ENCODE results near the gene FBN2. TPM values are rescaled to one million over a fixed set of nuclear protein-coding genes. Genes with fewer than 3 reads are reported as not detected.
A peak's percentile ranks its signal among the peaks of the same experiment; 100 is the strongest.
"Not testable (repeated sequence)": the region's sequence is repeated elsewhere in the genome, so short reads cannot be mapped to it uniquely, and the experiment has no call there.

The FBN2 gene
- total RNA-seq, 2 donors from 2014 or later: 1.9 to 2.0 TPM

DNA sequence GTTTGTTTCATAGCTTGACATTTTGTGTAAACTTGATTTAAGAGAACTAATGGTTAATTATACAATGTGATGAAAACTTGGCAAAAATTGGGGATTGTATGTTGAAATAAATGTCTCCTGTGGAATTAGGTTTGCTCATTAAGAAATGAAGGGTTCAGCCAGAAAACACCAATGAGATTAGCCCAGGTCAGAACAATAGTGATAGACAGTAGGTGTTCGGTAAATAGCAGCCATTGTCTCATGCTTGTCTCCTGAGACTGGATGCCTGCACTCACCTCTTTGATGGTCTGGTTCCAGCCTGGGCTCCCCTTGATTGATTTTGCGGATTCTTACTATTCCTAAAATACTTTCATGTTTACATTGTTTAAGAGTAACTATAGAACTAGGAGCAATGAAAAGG is 135.5 kb downstream of the FBN2 start:
- intact Hi-C loops (cut with DNase I, micrococcal nuclease): no loop called here
- ATAC-seq (no peak), DNase-seq (no peak)

DNA sequence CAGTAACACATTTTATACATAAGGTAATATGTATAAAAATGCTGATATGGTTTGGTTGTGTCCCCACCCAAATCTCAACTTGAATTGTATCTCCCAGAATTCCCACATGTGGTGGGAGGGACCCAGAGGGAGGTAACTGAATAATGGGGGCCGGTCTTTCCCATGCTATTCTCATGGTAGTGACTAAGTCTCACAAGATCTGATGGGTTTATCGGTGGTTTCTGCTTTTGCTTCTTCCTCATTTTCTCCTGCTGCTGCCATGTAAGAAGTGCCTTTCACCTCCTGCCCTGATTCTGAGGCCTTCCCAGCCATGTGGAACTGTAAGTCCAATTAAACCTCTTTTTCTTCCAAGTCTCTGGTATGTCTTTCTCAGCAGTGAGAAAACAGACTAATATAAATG is 137.3 kb downstream of the FBN2 start:
- intact Hi-C loops (cut with DNase I, micrococcal nuclease); ATAC-seq; DNase-seq: not testable (repeated sequence)

DNA sequence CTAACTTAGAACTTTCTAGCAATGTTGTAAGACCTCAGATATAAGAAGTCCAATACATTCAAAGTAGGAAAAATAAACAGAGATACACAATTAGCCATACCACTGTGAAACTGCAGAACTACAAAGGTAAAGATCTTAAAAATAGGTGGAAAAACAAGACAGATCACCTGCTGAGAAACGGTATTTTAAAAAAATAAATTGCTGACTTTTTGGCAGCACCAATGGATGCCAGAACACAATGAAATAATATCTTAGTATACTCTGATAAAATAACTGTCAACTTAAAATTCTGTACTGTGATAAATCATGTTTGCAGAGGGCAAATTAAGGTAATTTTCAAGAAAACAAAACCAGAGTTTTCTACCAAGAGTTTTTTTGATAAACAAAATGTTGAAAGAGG is 138.9 kb downstream of the FBN2 start:
- no peak for DNase-seq
- intact Hi-C loops (cut with DNase I, micrococcal nuclease): no loop called here
- ATAC-seq: no peak

DNA sequence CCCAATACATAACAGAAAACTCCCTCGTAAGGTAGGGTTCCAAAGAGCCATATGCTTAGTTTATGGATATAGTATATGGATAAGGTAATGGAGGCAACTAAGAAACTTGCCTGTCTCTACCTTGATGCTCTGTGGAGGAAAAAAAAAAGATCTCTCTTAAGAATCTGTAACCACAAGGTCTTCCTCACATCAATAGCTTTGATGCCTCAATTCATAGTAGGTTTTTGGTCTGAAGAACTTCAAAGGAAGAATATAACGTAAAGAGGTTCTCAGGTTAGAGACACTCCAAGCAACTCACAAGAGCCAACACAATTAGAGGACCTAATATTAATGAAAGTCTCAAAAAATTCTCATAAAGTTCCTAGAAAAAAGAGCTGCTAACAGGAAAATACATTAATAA is 140.2 kb downstream of the FBN2 start:
- DNase-seq: no peak
- intact Hi-C loops (cut with DNase I, micrococcal nuclease): no loop called here
- ATAC-seq: no peak

DNA sequence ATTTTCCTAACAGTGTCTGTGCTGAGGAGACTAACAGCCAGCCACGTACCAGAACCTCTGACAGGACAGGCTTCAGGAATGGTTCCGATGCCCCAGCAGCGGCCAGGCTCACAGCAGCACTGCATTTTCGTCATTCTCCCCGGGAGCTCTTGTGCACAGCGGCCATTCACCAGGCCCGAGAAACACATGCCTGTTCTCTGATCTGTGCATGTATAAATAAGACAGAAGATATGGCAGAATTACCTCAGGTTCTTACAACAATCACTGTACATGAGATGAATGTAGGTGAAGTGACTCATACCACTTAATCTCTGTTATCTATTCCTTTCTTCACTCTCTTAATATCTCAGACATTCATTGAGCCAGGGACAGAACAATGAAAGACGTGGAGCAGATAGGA is 143.0 kb downstream of the FBN2 start:
- DNase-seq (no peak), ATAC-seq (no peak)
- intact Hi-C loops (cut with DNase I, micrococcal nuclease): no loop called here

DNA sequence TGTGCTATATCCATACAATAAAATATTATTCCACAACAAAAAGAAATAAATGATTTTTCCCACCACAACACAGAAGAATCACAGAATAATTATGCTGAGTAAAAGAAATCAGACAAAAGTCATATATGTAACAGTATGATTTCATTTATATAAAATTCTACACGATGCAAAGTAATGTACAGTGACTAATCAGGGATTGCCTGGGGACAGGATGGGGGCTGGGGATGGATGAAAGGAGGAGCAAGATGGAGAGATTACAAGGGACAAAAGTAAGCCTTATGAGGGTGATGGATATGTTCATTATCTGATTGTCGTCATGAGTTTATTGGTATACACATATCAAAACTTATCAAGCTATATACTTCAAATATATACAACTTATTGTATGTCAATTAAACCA is 154.0 kb downstream of the FBN2 start:
- DNase-seq (no peak), ATAC-seq (no peak)
- intact Hi-C loops (cut with DNase I, micrococcal nuclease): no loop called here

DNA sequence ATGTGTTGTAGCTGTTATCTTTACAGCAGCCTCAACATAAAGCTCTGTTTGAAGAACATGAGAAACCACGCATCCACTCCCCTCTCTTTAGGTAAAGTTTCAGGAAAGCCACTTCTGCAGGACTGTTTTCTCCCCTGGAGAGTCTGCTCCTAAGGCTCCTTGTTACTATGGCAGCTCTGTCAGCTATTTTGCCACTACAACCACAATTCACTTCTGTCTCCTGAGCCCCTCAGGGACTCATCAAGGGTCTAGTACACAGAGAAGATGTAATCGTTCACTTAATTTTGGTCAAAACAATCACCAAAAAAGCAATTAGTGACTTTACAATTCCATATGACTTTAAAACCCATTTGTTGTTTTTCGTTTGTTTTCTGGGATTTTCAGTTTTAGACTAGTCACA is 157.7 kb downstream of the FBN2 start:
- intact Hi-C loops (cut with DNase I, micrococcal nuclease): no loop called here
- ATAC-seq: no peak
- no peak for DNase-seq

DNA sequence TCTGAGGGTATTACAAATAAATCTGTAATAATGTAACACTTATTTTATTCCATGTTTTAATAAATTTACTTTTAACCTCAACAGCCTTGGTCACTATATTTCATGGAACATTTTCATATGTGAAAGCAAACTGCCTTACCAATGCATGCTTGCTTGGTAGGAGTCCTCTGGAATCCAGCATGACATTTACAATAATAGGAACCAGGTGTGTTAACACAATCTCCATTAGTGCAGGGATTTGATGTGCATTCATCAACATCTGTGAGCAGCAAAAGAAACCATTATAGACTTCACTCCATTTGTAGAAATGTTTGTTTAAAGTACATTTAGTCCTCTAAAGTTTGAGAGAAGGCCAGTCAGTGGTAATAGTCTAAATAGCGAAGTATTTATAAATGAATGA is 159.4 kb downstream of the FBN2 start:
- intact Hi-C loops (cut with DNase I, micrococcal nuclease): no loop called here
- ATAC-seq: no peak
- no peak for DNase-seq

DNA sequence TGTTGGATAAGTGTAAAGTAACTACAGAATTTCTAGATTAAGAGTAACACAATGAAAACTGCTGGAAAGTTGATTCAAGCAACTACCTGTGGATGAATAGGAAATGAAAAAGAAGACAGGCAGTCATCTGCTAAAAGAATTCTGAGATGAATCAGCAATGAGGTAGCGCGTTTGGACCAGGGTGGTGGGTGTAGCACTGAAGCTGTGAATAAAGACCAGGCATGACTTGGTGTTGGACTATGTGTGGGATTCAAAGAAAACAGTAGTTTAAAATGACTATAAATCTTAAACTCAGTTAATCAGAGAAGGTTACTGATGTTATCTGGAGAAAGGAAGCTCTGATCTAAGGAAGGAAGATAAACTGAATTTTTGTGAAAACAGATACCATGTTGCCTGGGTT is 159.8 kb downstream of the FBN2 start:
- DNase-seq: no peak
- intact Hi-C loops (cut with DNase I, micrococcal nuclease): no loop called here
- ATAC-seq: no peak

DNA sequence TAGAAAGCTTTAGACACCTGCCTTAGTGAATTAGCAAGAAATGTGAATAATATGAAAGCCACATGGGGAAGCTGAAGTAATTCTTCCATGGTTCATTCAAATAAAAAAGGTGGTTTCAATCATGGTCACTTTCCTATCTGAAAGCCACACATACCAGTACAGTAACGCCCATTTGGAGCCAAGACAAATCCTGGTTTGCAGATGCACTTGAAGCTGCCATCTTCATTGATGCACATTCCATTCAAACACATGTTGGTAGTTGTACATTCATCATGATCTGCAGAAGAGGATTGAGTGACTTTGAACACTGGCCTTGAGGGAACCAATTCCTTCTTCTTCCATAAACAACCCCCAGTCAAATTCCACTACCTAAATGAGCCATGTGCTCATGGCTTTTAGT is 161.5 kb downstream of the FBN2 start:
- no peak for DNase-seq
- intact Hi-C loops (cut with DNase I, micrococcal nuclease): no loop called here

DNA sequence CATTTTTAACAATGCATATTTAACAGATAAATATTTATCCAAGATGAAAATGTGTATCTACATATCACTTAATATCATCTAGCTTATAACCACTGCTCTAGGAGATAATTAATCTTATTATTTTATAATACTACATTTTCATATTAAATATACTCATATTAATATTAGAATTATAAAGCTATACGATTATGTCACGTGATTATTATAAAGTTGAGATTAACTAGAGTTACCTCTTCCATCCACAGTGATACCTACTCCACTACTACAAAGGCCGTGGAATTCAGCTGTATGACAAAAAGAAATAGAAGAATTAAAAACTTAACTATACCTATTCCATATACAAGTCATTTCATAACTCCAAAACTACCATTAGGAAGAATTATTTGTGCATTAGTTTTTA is 171.9 kb downstream of the FBN2 start:
- ATAC-seq (no peak), DNase-seq (no peak)
- intact Hi-C loops (cut with DNase I, micrococcal nuclease): no loop called here

More for the DNA sequence above, 161.5 kb downstream of the FBN2 start:
- no peak for ATAC-seq

DNA sequence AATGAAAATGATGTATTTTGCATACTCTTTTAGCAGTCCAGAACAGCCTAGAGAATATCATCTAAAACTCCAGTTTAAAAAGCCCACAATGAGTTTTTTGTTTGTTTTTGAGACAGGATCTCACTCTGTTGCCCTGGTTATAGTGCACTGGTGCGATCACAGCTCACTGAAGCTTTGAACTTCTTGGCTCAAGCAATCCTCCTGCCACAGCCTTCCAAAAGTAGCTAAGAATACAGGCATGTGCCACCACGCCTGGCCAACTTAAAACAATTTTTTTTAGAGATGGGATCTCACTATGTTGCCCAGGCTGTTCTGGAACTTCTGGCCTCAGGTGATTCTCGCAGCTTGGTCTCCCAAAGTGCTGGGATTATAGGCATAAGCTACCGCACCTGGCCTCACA is 175.7 kb downstream of the FBN2 start:
- ATAC-seq: no peak
- intact Hi-C loops (cut with DNase I, micrococcal nuclease): no loop called here
- DNase-seq: no peak

DNA sequence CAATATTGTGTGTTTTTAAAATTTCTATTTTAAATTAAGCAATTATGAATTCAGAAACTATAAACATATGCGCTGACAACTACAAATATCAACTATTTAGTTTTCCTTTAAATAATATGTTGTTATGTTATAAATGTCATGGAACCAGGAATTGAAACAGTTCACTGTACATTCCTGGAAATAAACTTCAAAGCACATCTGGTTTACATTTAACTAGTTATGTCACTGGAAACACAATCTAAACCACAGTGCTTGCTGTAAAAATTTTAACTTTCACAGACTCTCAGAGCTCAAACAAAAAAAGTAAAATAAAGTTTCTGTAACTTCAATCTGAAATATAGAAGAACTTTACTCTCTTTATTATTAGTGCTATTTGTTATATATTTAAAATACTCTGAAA is 179.2 kb downstream of the FBN2 start:
- DNase-seq: no peak
- ATAC-seq: no peak
- intact Hi-C loops (cut with DNase I, micrococcal nuclease): no loop called here

DNA sequence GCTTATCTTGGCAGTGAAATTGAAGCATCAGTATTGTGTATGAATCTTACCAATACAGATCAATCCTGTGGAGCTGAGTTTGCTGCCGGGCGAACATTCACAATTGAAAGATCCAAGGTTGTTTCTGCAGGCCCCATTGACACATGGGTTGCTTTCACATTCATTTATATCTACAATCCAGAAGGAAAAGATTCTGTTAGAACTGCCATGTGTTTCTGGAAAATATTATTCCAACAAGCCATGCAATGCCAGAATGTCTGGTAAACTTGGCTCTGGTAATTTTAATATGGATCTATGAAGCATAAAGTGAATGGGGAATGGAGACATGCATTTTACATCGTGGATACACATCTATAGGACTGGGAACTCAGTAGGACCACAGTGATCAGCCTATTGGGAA is 180.8 kb downstream of the FBN2 start:
- DNase-seq (no peak), ATAC-seq (no peak)
- intact Hi-C loops (cut with DNase I, micrococcal nuclease): no loop called here

DNA sequence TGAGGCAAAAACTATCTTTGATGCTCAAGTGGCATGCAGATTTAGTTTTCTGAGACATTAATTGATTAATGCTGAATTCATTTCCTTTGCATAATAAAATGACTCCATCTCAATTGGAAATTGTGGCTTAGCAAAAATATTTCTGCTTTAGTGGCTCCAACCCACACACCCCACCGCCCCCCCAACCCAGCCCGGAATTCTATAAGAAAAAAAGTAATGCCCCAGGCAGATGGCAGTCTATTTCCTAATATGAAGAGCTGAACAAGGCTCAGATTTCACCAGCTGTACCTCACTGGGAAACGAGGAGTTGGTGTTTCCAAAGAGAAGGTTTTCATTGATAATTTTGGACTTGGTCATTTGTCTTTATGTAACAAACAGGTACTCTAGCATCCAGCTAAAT is 182.1 kb downstream of the FBN2 start:
- intact Hi-C loops (cut with DNase I, micrococcal nuclease): no loop called here
- ATAC-seq: no peak

DNA sequence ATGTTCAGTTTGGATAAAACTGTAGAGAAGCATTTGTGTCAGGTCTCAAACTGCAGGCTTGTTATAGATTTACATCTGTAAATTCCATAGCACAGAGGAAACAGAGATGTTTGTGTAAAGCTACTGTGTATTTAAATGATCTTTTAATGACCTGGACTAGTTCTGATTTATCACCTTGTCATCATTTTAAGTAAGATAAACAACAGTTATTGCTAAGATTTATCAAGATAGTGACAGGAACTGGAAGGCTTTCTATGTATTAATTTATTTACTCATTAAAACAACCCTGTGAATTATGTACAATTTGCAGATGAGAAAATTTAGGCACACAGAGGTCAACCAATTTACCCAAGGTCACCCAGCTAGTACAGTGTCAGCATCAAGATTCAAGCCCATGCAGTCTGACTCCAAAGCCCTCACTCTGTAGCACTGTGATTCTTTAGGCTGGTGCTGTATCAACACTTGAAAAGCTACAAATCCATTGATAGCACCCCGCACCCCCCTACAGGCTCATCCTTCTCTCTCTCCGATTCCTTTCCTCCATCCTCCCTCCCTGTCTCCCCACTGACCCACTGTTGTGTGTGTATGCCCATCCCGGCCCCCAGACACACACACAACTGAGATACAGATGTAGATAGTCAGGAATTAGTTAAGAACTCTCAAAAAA is 184.5 kb downstream of the FBN2 start:
- ATAC-seq (no peak), DNase-seq (no peak)
- intact Hi-C loops (cut with DNase I, micrococcal nuclease): no loop called here

More for the DNA sequence above, 182.1 kb downstream of the FBN2 start:
- no peak for DNase-seq

DNA sequence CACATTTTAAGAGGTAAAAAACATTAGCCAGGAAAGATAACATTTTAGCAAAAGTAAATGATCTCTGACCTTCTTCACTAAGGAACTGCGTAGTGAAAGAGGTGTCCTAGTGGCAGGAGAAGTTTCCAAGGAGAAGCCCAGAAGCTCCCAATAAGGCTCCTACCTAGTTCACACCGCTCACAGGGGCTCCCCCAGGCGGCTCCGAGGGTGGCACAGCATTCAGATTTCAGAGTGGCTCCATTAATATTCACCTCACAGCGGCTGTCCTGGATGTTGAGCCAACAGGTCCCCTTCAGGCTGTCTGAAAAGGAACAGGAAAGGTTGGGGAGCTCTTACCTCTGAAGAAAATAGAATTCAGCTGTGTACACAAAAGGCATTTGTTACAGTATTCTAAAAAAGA is 187.3 kb downstream of the FBN2 start:
- ATAC-seq: no peak
- intact Hi-C loops (cut with DNase I, micrococcal nuclease): no loop called here
- no peak for DNase-seq

DNA sequence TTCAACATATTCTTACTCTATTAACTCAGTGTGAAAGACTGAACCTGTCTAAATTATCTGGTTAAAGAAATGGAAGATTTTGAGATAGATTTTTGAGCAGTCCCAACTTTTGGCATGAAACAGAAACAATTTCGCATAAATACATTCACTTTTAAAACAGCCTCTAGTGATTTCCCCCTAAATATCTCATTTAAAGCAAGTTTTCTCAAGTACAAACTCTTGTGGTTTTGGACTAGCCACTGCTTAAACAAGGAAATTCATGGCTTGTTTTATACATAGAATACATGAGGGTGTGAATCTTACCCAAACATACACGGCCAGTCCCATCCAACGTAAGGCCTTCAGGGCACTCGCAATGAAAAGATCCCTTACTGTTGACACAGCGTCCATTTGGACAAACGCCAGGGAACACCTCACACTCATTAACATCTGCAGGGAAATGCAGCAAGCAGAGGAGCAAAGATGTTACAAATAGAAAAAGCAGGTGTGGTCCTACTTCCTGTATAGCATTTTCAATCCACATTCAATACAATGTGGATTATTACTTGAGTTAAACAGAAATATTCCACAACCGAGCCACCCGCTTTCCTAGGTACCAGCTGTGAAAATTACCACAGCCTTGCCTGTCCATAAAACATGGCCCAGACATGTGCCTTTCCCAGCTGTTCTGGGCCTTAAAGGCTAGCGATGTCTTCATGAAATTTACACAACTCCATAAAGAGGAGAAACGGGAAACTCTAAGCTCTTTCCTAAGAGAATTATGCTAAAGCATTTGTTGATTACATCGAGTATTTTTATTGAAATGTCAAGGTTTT is 188.8 kb downstream of the FBN2 start:
- peak; percentile 99 for ATAC-seq
- intact Hi-C loops (cut with DNase I, micrococcal nuclease): no loop called here
- DNase-seq: peak; percentile 77 to 82

DNA sequence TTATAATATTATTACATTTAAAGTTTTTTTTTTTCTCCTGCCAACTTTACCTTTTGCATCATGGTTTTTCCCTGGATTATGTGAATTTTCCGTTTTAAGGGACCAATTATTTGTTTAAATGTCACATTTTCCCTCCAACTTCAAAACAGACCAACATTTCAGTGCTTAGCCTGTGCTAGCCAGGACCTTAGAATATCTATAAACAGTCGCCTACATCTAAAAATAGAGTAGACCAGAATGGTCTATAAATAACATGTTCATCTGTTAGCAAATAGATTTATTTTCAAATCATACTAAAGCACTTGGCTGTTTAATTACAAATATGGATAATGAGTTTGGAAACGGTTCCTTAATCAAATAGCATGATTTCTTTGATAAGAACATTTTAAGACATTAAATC is 192.0 kb downstream of the FBN2 start:
- intact Hi-C loops (cut with DNase I, micrococcal nuclease): no loop called here
- DNase-seq (no peak), ATAC-seq (no peak)

DNA sequence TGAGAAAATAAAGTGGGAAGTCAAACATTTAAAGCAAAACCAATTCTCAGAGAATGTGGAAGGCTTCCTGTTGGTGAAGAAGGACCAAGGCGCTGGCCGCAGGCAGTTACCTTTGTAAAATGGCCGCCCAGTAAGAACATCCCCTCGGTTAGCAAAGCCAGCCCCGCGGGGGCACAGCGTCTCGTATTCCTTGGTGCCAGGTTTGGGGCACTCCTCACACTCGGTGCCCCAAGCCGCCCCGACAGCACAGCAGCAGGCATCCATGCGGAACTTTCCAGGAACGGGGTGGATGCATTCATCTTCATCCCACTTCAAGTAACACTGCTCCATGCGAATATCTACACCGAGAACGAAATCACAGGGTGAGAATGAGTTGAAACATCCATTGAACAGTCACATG is 192.8 kb downstream of the FBN2 start:
- intact Hi-C loops (cut with DNase I, micrococcal nuclease): no loop called here
- ATAC-seq: no peak
- no peak for DNase-seq

DNA sequence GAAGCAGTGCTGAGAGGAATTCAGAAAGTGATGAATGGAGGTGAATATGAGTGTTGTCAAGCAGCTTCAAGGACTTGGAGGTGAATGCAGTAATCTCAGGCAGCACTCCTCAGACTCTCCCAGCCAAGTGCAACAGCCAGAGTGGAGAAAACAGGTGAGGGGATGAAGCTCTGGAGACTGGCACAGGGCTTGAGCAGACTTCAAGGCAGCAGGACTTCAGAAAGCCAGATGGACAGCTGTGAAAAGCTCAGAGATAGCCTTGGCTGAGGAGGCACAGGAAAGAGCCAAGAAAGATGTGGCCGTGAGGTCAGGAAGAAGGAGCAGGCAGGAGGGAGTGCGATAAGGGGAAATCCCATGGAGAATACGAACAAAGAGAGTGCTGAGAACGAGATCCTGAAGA is 194.9 kb downstream of the FBN2 start:
- no peak for DNase-seq
- intact Hi-C loops (cut with DNase I, micrococcal nuclease): no loop called here
- ATAC-seq: no peak
